ENCODE measurements around the gene MGAT4C.

DNA sequence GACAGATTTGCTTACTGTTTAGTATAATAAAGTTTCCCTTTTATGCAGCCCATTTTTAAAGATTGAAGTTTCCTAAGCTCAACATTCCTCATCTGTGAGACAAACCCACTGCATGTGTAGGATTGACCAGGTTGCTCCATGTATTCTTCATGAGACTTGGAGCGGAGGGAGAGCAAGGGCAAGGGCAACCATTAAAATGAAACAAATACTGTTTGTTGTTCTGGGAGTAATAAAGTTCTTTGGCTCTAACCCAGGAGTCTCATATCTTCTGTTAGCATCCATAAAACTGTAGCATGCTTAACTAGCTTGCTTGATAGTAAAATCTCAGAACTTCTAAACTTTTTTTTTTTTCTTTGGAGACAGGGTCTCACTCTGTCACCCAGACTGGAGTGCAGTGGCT lies 307.9 kb downstream of the MGAT4C start:
- TF ChIP-seq, protein P1, sequence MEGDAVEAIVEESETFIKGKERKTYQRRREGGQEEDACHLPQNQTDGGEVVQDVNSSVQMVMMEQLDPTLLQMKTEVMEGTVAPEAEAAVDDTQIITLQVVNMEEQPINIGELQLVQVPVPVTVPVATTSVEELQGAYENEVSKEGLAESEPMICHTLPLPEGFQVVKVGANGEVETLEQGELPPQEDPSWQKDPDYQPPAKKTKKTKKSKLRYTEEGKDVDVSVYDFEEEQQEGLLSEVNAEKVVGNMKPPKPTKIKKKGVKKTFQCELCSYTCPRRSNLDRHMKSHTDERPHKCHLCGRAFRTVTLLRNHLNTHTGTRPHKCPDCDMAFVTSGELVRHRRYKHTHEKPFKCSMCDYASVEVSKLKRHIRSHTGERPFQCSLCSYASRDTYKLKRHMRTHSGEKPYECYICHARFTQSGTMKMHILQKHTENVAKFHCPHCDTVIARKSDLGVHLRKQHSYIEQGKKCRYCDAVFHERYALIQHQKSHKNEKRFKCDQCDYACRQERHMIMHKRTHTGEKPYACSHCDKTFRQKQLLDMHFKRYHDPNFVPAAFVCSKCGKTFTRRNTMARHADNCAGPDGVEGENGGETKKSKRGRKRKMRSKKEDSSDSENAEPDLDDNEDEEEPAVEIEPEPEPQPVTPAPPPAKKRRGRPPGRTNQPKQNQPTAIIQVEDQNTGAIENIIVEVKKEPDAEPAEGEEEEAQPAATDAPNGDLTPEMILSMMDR (conservative IDR thresholded peaks at IDR 0.05) = no peak
- no peak for TF ChIP-seq ZFX (IDR thresholded peaks at IDR 0.05)
